NCI-H2107 (cell line): Measurements from ENCODE around the gene SLC44A1.
"Not testable (repeated sequence)": the region's sequence is repeated elsewhere in the genome, so short reads cannot be mapped to it uniquely, and the experiment has no call there.

Source experiments
- DNase-seq: peaks from one replicate; lab custom pipeline; 2025; lab: John Stamatoyannopoulos, UW

The SLC44A1 gene

DNA sequence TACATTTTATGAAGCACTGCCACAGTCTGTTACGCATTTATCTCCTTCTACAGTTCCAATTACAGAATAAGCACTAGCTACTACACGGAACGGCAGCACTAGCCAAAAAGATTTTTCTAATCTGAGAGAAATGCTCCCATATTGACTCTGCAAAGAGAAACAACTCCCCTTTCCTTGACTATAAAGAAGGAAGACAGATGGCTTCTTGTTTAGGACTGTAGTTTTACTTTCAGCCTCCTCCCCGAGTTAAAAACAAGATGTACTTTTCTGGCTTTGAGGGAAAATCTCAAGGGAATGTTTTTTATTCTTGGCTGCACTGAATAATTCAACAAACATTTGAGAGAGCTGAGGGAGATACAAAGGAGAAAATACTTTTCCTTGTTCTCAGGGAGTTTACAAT is 1.9 kb upstream of the SLC44A1 start:
- DNase-seq = no peak

GRCh38 chr9:105243015-105243686 is 1.3 kb upstream of the SLC44A1 start:
- DNase-seq = no peak

DNA sequence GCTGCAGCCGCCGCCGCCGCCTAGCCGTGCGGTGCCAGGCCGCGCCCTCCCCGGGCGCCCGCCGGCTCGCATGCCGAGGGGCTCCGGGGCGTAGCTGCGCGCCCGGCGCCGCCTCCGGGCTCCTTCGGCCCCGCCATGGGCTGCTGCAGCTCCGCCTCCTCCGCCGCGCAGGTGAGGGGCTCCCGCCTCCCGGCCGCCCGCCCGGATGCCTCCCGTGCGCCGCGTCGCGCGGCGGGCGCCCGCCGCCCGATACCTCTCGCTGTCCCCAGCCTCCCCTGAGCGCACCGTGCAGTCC is 230 bp downstream of the SLC44A1 start:
- DNase-seq = no peak

DNA sequence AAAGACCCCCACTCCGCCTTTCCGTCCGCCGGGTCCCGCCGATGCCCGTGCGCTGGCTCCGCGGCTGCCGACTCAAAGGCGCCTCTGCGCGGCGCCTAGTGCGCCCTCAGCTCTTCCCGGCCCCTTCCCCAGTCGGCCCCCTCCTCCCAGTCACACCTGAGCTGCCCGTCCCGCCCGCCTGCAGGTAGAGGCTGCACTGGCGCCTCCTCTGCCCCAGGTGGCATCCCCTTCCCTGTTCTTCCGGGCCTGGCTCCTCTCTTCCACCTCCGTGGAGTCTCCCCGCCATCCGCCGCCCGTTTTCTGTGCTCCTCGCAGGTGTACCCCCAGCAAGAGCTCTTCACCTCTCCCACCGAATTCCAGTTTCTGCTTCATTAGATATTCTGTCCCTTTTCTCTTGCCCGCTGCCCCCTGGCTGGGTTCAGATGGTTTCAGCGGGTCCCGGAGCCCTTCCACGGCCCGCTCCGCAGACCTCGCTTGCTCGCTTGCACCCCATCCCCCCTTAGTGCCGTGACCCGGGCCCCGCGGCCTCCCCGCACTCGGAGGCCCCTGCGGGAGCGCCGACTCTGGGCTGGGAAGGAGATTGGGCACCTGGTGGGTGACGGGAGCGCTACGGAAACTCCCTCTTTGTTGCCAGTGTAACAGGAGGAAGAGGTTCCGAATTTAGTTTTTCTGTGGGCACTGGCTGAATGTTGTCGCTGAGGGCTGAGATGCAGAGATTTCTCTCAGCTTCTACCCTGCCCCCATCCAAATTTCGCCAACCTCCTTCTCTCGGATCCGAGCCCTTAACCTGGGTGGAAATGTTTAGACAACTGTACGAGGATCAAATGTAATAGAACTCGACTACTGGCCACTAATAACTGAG is 809 bp downstream of the SLC44A1 start:
- DNase-seq = peak; percentile 30

DNA sequence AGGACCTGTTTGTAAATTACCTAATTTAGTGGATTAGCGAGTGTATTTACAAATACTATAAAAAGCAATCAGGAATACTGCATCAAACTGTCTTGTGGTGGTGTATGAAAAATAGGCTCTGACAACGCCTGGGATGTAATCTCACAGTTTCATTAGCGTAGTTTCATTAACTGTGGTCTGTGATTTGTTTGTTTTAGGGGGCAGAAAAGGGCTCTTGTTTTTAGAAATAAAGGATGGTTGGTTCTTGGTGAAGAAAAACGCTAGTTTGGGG is 1.4 kb downstream of the SLC44A1 start:
- no peak for DNase-seq

DNA sequence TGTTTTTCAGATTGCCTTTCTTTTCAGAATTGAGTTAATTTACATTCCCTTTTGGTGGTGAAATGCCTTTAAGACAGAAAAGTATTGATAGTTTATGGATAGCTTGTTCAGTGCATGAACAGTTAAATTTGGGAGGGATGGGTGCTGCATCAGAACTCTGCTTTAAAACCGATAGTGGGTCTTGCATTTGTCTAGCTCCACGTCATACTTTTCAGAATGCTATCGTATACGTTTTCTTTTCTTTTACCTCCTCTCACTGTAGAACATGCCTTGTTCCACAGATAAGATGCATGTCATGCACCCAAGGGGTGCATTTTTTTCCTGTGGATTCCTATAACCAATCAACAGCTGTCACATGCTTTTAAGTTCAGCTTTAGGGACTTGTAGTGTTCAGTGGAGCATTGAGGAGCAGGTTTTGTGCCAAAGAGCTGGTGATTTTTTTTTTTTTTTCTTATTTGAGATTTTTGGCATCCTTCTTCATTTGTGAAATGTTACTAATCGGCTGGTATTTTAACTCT is 2.3 kb downstream of the SLC44A1 start:
- DNase-seq = no peak

GRCh38 chr9:105248691-105249090 is 4.2 kb downstream of the SLC44A1 start:
- no peak for DNase-seq

DNA sequence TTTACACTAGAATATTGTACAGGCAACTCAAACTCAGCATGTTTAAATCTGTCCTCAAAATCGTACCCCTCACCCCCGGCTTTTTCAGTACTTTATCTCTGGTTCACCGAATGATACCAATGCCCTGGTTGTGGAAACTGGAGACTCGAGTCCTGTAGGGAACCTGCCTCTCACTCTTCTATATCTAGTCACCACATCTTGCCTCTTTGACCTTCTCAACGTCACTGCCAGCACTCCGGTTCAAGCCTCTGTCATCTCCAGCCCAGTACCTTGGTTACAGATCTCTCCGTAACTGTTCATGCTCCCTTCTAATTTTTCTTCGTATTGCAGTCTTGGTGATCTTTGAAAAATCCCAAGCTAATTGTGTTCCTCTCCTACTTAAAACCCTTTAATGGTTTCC is 6.7 kb downstream of the SLC44A1 start:
- DNase-seq = no peak

DNA sequence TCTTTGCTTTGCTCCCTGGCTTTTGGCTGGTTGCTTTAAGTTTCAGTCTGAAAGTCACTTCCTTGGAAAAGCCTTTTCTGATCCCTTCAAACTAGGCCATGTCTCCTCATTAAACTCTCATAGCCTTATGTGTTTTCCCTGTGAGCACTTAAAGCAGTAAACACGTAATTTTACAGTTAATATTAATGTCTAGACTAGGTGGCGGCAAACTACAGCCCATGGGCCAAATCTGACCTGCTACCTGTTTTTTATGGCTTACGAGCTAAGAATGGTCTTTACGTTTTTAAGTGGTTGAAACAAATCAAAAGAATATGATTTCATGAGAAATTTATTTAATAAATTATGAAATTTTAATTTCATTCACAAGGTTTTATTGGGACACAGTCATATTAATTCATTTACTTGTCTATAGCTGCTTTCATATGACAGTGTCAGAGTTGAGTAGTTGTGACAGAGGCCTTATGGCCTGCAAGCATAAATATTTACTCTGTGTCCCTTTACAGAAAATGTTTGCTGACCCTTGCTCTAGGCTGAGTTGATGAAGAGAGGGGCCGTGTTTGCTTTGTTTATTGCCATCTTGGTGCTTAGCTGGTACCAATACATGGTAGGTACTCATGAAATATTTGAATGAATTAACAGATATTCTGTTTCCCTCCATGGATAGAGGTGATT is 7.4 kb downstream of the SLC44A1 start:
- no peak for DNase-seq

DNA sequence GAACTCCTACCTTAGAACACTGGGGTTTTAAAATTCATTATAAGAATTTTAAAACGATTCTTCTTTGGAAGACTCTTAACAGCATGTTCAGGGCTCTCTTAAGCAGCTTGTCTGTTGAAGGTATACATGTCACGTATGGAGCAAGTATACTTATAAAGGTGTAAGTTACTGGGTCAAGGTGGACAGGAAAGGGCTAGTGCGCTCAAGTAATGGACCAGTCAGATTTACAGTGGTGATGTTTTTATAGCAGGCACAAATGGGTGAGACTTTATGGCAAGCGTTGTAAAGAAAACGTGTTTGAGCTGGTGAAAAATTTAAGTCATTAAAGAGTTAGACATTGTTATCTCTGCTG is 7.9 kb downstream of the SLC44A1 start:
- no peak for DNase-seq

DNA sequence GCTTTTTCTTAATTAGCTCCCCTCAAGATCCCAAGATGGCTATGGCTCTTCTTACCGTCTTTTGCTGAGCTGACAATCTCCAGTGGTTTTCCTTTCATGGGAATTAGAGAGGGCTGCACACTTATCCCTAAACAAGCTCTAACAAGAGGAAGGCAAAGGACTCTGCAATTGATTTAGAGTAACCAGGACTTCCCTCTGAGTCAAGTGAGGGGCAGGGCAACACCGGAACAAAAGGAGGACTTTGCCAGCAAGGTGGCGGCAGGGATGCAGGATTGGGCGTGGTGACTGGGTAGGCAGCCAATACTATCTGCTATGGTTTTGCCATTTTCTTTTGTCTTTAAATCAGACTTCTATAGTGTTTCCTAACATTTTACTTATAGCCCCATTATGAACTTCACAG is 9.8 kb downstream of the SLC44A1 start:
- DNase-seq = no peak

GRCh38 chr9:105255421-105255820 is 11.0 kb downstream of the SLC44A1 start:
- no peak for DNase-seq

DNA sequence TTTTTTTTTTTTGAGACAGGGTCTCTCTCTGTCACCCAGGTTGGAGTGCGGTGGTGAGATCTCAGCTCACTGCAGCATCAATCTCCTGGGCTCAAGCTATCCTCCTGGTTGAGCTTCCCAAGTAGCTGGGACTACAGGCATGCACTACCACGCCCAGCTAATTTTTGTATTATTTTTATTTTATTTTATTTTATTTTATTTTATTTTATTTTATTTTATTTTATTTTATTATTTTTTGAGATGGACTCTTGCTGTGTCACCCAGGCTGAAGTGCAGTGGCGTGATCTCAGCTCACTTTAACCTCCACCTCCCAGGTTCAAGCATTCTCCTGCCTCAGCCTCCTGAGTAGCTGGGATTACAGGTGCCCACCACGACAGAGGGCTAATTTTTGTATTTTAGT is 12.1 kb downstream of the SLC44A1 start:
- not testable (repeated sequence) for DNase-seq

- no peak for DNase-seq
These were observed 13.4 kb downstream of the SLC44A1 start for GRCh38 chr9:105257809-105258208.

GRCh38 chr9:105258225-105258737 is 13.8 kb downstream of the SLC44A1 start:
- DNase-seq = no peak

GRCh38 chr9:105259274-105259673 is 14.8 kb downstream of the SLC44A1 start:
- DNase-seq = no peak

DNA sequence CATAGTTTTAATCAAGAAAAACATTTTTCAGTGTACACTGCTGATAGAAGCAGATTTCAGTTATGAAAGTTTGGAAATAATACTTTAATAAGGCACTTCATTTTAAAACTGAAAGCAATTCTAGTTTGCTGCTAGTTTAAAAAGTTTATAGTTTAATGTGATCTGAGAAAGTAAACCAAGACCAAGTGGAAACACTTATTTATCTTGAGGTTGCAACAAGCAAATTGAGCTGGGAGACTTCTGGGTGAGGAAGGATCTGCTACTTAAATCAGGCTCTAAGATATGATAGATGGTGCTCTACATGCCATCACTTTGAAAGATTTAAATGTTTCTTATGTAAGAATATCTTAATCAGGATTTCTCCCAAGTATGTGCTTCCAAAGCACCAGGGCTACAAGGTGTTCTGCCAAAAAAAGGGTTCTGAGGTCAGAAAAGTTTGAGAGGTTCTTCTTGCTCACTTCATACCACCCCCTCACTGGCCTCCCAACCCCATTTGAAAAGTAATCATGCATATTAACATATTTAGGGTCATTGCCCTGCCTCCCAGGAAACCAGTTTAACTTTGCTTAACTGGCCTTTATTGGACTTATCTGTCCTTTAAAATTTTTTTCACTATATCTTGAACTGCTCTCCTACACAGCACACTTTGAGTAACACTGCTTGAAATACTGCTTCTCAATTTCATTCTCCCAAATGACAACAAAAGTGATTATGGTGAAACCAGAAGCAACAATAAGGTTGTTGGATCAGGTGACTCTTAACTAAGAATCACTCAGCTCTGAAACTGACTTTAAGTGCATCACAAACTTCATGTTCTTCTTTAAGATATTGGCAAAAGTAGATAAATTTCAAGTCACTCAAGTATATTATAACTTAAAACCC is 15.5 kb downstream of the SLC44A1 start:
- DNase-seq = no peak

DNA sequence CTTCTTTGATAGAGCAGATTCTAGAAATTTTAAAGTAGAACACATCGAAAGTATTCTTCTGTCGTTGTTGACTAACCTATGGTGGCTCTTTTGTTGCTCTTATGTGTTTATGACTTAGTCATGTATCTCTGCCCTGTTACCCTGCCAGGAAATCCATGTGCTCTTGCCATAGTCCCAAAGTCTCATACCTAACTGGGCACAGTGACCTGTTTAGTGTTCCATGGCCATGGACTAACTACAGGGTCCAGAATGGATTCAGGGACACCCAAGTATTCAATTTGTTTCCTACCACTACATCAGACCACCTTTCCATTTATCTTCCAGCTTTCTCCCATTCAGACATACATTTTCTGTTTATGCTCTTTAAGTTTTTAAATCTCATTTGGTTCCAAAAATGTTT is 18.0 kb downstream of the SLC44A1 start:
- DNase-seq = no peak

- no peak for DNase-seq
These were observed 19.9 kb downstream of the SLC44A1 start for GRCh38 chr9:105264380-105264779.

- not testable (repeated sequence) for DNase-seq
These were observed 23.8 kb downstream of the SLC44A1 start for GRCh38 chr9:105268254-105268653.

GRCh38 chr9:105269593-105269992 is 25.1 kb downstream of the SLC44A1 start:
- DNase-seq = no peak

GRCh38 chr9:105270711-105271110 is 26.3 kb downstream of the SLC44A1 start:
- DNase-seq = no peak
